ENCODE results near the gene LGR6. TPM values are rescaled to one million over a fixed set of nuclear protein-coding genes. Genes with fewer than 3 reads are reported as not detected.

LGR6 gene
- total and polyA plus RNA-seq, 12 donors: 0.06 to 1.0 (median 0.18) TPM; not detected in 3

DNA sequence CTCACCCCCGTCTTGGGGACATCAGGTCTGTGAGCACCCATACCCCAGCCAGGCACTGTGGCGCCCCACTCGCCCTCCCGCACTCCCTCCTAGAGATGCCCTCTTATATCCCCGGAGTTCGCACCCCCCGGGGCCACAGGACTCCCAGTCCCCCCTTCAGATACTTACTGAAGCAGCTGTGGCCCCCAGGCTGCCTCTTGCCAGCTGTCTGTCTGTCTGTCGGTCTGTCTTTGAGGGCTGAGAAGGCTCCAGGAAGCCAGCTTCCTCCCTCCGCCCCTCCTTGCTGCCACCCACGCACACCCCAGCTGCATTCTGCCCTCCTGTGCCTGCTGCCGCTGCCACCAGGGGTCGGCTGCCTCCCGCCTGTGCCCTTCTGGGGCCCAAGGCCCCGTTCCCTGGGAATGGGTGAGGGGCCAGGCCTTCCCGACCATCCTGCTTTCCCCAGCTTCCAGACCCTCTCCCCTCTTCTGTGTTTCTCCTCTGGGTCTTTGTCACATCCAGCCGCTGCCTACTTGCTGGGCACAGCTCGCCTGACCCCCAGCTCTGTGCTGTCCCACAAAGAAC is 33.1 kb upstream of the LGR6 start, which contains the start of gene PTPN7:
TSS of gene PTPN7 (minus strand) at position 226 of the 564 bp plus-strand sequence. CDS start 1,200 bp downstream, outside the sequence.
- H3K27ac ChIP-seq: peak within 1 kb of the TSS in 3 of 5 donors; percentile 49 to 72 (median 67)
- H3K27me3 ChIP-seq: no peaks in the 10 kb centered on the region
- no peaks in the 10 kb centered on the region for H3K36me3 ChIP-seq (replicated peaks in 1 of 2)
- intact Hi-C loops (cut with DNase I): no loop called here
- H3K4me3 ChIP-seq: peak within 1 kb of the TSS in 1 of 4 donors; percentile 31
- TF ChIP-seq POLR2A (IDR thresholded peaks at IDR 0.05): no peak
- TF ChIP-seq, protein P1, sequence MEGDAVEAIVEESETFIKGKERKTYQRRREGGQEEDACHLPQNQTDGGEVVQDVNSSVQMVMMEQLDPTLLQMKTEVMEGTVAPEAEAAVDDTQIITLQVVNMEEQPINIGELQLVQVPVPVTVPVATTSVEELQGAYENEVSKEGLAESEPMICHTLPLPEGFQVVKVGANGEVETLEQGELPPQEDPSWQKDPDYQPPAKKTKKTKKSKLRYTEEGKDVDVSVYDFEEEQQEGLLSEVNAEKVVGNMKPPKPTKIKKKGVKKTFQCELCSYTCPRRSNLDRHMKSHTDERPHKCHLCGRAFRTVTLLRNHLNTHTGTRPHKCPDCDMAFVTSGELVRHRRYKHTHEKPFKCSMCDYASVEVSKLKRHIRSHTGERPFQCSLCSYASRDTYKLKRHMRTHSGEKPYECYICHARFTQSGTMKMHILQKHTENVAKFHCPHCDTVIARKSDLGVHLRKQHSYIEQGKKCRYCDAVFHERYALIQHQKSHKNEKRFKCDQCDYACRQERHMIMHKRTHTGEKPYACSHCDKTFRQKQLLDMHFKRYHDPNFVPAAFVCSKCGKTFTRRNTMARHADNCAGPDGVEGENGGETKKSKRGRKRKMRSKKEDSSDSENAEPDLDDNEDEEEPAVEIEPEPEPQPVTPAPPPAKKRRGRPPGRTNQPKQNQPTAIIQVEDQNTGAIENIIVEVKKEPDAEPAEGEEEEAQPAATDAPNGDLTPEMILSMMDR (IDR thresholded peaks at IDR 0.05): peak in 4 of 6 experiments; percentile 6 to 50 (median 14)
- DNase-seq: peak in 2 of 7 donors; percentile 27 to 56
- peaks cover 0 to 6% of the 10 kb centered on the region in 2 donors for H3K4me1 ChIP-seq (replicated peaks in 1 of 2)
- no peaks in the 10 kb centered on the region for H3K9me3 ChIP-seq (replicated peaks in 1 of 3)
- WGBS, 4 donors: 39 to 68% (median 51%) methylated on average over 15 to 17 of the region's 17 CpGs

DNA sequence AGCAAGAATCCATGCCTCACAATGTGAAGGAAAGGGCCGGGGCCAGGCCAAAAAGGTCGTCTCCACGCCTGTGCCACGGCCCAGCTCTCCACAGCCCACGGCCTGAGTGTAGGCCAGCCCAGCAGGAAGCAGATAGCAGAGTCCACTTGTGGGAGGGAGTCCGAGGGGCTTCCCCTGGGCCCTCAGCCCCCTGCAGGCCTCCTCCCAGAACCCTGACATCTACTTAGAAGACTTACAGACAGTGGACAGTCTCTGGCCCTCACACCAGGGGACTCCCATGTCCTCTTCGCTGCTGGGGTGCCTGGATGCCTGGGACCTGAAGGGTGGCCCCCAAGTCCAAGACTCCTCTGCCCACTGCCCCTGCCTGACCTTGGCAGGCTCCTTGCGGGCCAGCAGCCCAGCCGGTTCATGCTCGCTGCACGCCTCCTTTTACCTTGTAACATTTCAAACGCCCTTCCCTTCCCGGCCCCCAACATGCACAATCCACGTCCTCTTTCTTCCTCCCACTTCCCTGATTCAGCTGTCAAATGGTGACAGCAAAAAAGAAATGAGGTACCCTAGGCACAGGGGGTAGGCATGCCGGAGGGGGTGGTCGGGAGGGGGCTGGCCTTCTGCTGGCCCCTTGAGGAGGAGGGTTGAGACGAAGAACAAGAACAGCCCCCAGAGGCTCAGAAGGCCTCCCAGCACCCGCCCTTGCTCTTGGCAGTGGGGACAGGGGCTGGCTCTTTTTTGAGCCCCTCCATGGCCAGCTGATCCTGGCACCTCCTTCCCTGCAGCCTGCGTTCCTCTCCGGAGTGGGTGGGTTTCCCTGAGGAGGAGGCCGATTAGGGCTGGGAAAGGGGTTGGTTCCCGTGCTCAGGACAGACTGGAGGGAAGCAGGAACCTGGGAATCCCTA is 32.2 kb upstream of the LGR6 start:
- 60 to 73% (median 62%) methylated on average over 18 to 22 of the region's 22 CpGs for WGBS, 4 donors
- H3K27ac ChIP-seq: peak overlapping the region in 2 of 5 donors; percentile 30 to 67
- intact Hi-C loops (cut with DNase I): no loop called here

DNA sequence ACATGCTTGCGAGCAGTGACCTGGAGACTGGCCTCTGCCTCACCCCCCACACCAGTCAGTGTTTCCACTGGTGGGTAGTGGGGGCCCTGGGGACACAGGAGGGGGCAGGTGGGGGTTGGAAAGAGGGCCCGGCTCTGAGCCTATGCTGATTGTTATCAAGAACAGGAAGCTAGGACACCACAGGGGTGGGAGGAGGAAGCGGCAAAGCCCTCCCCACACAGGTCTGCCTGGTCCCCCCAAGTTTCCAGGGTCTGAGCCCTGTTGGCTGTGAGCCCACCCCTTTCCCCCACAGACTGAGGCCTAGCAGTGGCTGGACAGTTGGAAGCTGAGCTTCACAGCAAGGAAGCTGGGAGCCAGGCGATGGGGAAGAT is 31.6 kb upstream of the LGR6 start:
- WGBS, 4 donors: 70 to 79% (median 71%) methylated on average over 2 to 4 of the region's 4 CpGs
- no peak overlapping the region for H3K4me3 ChIP-seq
- no peak for TF ChIP-seq POLR2A (IDR thresholded peaks at IDR 0.05)
- TF ChIP-seq, protein P1 (IDR thresholded peaks at IDR 0.05): no peak
- peaks cover 0 to 4% of the 10 kb centered on the region in 2 donors for H3K4me1 ChIP-seq (replicated peaks in 1 of 2)
- H3K36me3 ChIP-seq (replicated peaks in 1 of 2): no peaks in the 10 kb centered on the region
- no peaks in the 10 kb centered on the region for H3K9me3 ChIP-seq (replicated peaks in 1 of 3)
- intact Hi-C loops (cut with DNase I): no loop called here
- no peak for DNase-seq
- no peaks in the 10 kb centered on the region for H3K27me3 ChIP-seq
- H3K27ac ChIP-seq: peak overlapping the region in 1 of 5 donors; percentile 53

More for the DNA sequence above, 32.2 kb upstream of the LGR6 start:
- no peaks in the 10 kb centered on the region for H3K36me3 ChIP-seq (replicated peaks in 1 of 2)
- H3K4me3 ChIP-seq: no peak overlapping the region
- H3K9me3 ChIP-seq (replicated peaks in 1 of 3): no peaks in the 10 kb centered on the region
- no peaks in the 10 kb centered on the region for H3K27me3 ChIP-seq
- no peak for DNase-seq
- no peak for TF ChIP-seq POLR2A (IDR thresholded peaks at IDR 0.05)
- TF ChIP-seq, protein P1 (IDR thresholded peaks at IDR 0.05): no peak
- peaks cover 0 to 4% of the 10 kb centered on the region in 2 donors for H3K4me1 ChIP-seq (replicated peaks in 1 of 2)
